GM10248 (cell line): ENCODE data around the gene CTAGE4.
"Not testable (repeated sequence)": the region's sequence is repeated elsewhere in the genome, so short reads cannot be mapped to it uniquely, and the experiment has no call there.

Source experiments
- CTCF ChIA-PET: fragments of 300-600 bp; sonication (Branson Sonifier 250); formaldehyde crosslinking; extraction: SDS; loops from one replicate; lab custom pipeline; 2021; ENCODE audit warnings: antibody characterized with exemption; lab: Yijun Ruan, JAX
- POLR2A ChIA-PET: fragments of 350-650 bp; sonication (Branson Sonifier 250); formaldehyde crosslinking; extraction: SDS; loops from one replicate; lab custom pipeline; 2020; ENCODE audit warnings: antibody characterized with exemption; lab: Yijun Ruan, JAX
- DNase-seq: peaks from one replicate; pipeline ENCODE4 v3.0.0; 2012; ENCODE audit errors: extremely low spot score

Gene CTAGE4

GRCh38 chr7:144217200-144217599 lies 33.9 kb downstream of the CTAGE4 start:
- DNase-seq, POLR2A ChIA-PET, CTCF ChIA-PET: not testable (repeated sequence)

GRCh38 chr7:144218581-144218980 lies 35.3 kb downstream of the CTAGE4 start:
- CTCF ChIA-PET, DNase-seq, POLR2A ChIA-PET: not testable (repeated sequence)

- CTCF ChIA-PET, DNase-seq, POLR2A ChIA-PET: not testable (repeated sequence)
These were observed 35.9 kb downstream of the CTAGE4 start for GRCh38 chr7:144219149-144219548.

- POLR2A ChIA-PET, CTCF ChIA-PET, DNase-seq: not testable (repeated sequence)
These were observed 37.3 kb downstream of the CTAGE4 start for GRCh38 chr7:144220531-144220930.

- POLR2A ChIA-PET, CTCF ChIA-PET, DNase-seq: not testable (repeated sequence)
These were observed 40.4 kb downstream of the CTAGE4 start for GRCh38 chr7:144223675-144224074.

GRCh38 chr7:144226866-144227265 lies 43.6 kb downstream of the CTAGE4 start:
- DNase-seq, CTCF ChIA-PET, POLR2A ChIA-PET: not testable (repeated sequence)

- POLR2A ChIA-PET, CTCF ChIA-PET, DNase-seq: not testable (repeated sequence)
These were observed 45.5 kb downstream of the CTAGE4 start for GRCh38 chr7:144228810-144229209.

GRCh38 chr7:144231027-144231426 lies 47.8 kb downstream of the CTAGE4 start:
- CTCF ChIA-PET, DNase-seq, POLR2A ChIA-PET: not testable (repeated sequence)

GRCh38 chr7:144233039-144233438 lies 49.8 kb downstream of the CTAGE4 start:
- POLR2A ChIA-PET, DNase-seq, CTCF ChIA-PET: not testable (repeated sequence)
